ENCODE data around the gene CCDC60. TPM values are rescaled to one million over a fixed set of nuclear protein-coding genes. Genes with fewer than 3 reads are reported as not detected.

CCDC60 gene
- total and polyA plus RNA-seq, 12 donors = not detected

DNA sequence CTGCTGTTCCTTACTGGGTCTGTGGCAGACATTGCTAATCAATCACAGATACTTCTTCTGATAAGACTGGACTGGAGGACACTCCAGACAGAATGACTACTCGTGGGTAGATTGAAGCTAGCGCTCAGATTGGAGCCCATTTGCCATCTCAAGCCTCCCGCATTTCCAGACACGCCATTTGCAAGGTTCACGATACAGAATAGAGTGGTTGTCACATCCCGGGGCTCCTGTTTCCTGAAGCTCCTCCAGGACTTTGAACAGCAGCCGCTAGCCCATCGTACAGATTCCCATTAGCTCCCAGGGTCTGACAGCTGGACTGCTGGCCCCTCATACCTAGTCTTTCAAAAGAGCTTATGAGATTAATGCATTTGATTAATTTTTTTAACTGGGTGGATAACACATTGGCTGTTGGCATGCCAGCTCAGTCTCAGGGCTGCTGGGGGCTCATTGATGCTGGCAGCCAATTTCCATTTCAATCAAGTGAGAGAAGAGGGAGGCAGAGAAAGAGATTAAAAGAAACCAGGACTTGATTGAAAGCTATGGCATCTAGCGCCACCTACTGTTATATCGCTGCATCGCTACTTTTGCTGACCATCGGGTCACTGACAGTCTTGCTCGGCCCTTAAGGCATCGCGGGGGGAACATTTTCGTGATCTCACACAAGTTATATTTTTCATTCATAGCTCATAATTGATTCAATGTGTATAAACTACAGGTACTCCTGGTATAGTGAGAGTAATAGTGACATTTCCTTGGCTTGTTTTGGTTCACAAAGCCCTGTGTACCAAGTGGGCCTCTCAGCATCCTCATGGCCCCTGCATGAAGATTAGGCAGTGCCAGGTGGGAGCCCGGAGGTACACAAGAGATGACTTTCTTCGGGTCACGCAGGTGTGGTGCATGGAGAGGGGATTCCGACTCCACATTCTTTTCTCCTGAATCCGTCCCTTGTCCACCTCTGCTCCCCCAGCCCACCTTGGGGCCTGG is 78.6 kb downstream of the CCDC60 start:
- Histone ChIP-seq H3K36me3 (replicated peaks in 1 of 2) (no peaks in the 10 kb centered on the region), H3K9me3 (replicated peaks in 1 of 3) (no peaks in the 10 kb centered on the region), H3K4me1 (replicated peaks in 1 of 2) (no peaks in the 10 kb centered on the region), H3K27ac (no peak overlapping the region), H3K4me3 (no peak overlapping the region), H3K27me3 (no peaks in the 10 kb centered on the region)
- peak; percentile 50 to 91 (median 69) for DNase-seq
- intact Hi-C loops (cut with DNase I) = loop anchor here (2.0 to 5.0 kb wide), 2 partner anchors 296 to 298 kb away; no protein-coding TSS in a partner anchor
- 27 to 34% (median 29%) methylated on average over 21 of the region's 21 CpGs for WGBS, 4 donors
- no peak for TF ChIP-seq POLR2A (IDR thresholded peaks at IDR 0.05)
- TF ChIP-seq, protein P1, sequence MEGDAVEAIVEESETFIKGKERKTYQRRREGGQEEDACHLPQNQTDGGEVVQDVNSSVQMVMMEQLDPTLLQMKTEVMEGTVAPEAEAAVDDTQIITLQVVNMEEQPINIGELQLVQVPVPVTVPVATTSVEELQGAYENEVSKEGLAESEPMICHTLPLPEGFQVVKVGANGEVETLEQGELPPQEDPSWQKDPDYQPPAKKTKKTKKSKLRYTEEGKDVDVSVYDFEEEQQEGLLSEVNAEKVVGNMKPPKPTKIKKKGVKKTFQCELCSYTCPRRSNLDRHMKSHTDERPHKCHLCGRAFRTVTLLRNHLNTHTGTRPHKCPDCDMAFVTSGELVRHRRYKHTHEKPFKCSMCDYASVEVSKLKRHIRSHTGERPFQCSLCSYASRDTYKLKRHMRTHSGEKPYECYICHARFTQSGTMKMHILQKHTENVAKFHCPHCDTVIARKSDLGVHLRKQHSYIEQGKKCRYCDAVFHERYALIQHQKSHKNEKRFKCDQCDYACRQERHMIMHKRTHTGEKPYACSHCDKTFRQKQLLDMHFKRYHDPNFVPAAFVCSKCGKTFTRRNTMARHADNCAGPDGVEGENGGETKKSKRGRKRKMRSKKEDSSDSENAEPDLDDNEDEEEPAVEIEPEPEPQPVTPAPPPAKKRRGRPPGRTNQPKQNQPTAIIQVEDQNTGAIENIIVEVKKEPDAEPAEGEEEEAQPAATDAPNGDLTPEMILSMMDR (IDR thresholded peaks at IDR 0.05) = peak; percentile 74 to 88 (median 80)

DNA sequence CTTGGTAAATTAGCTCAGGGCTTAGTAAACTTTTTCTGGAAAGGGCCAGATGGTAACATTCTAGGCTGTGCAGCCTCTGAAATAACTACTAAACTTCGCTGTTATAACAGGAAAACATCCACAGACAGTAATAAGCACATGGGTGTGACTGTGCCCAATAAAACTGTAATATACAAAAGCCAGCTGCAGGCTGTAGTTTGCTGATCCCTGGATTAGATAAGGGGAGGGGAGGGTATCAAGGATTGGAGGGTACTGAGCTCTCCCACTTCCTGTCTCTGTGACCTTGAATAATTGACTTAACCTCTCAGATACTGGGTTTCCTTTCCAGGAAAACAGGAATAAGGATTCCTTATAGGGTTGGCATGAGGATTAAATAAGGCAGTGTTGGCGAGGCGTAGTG is 81.2 kb downstream of the CCDC60 start:
- no peaks in the 10 kb centered on the region for H3K36me3 ChIP-seq (replicated peaks in 1 of 2)
- no peaks in the 10 kb centered on the region for H3K27me3 ChIP-seq
- WGBS, 4 donors = 59 to 76% (median 74%) methylated on average over 3 of the region's 3 CpGs
- no peak overlapping the region for H3K4me3 ChIP-seq
- no peaks in the 10 kb centered on the region for H3K9me3 ChIP-seq (replicated peaks in 1 of 3)
- intact Hi-C loops (cut with DNase I) = no loop called here
- DNase-seq = no peak
- no peaks in the 10 kb centered on the region for H3K4me1 ChIP-seq (replicated peaks in 1 of 2)
- TF ChIP-seq, protein P1 (IDR thresholded peaks at IDR 0.05) = no peak
- no peak for TF ChIP-seq POLR2A (IDR thresholded peaks at IDR 0.05)
- H3K27ac ChIP-seq = no peak overlapping the region

DNA sequence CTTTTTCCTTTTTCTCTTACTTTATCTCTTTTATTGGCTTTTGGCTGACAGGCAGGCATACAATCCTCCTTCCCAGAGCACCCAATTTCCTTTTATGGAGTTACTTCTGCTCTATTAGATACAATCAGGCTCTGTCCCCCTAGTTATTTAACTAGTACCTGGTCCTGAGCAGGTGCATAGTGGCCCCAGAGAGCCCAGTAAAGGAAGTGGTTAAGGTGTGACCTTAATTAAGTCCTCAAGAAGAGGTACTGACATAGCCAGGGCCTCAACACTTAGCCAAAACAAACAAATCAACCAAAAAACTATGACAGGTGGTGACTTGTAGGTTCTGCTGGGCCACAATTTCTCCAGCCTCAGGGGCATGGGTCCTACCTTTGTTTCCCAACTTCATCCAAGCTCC is 82.9 kb downstream of the CCDC60 start:
- DNase-seq = no peak
- intact Hi-C loops (cut with DNase I) = no loop called here
- Histone ChIP-seq H3K27ac (no peak overlapping the region), H3K9me3 (replicated peaks in 1 of 3) (no peaks in the 10 kb centered on the region), H3K36me3 (replicated peaks in 1 of 2) (no peaks in the 10 kb centered on the region), H3K27me3 (no peaks in the 10 kb centered on the region), H3K4me3 (no peak overlapping the region), H3K4me1 (replicated peaks in 1 of 2) (no peaks in the 10 kb centered on the region)
- TF ChIP-seq, protein P1 (IDR thresholded peaks at IDR 0.05) = no peak
- TF ChIP-seq POLR2A (IDR thresholded peaks at IDR 0.05) = no peak

DNA sequence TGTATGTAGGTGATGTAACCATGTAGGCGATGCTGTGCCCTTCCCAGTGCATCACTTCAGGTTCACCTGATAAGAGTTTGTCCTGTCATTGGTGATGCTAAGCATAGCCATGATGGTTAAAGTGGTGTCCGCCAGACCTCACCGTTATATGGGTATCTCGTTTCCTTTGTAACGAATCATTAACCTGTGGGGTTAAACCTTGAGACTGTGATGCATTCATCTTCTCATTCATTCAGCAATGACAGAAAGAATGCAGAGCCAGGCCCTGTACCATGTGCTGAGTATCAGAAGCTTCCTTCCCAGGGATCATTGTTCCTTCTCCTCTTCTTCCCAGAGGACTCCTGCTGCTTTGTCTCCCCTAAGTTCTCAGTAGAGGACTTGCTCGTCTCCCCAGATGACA is 84.9 kb downstream of the CCDC60 start:
- no peaks in the 10 kb centered on the region for H3K36me3 ChIP-seq (replicated peaks in 1 of 2)
- intact Hi-C loops (cut with DNase I) = no loop called here
- 47 to 65% (median 55%) methylated on average over 6 of the region's 6 CpGs for WGBS, 4 donors

More for the DNA sequence above, 84.9 kb downstream of the CCDC60 start:
- Histone ChIP-seq H3K4me3 (no peak overlapping the region), H3K27ac (no peak overlapping the region), H3K9me3 (replicated peaks in 1 of 3) (no peaks in the 10 kb centered on the region), H3K4me1 (replicated peaks in 1 of 2) (no peaks in the 10 kb centered on the region), H3K27me3 (peaks cover 6% of the 10 kb centered on the region)
- no peak for TF ChIP-seq POLR2A (IDR thresholded peaks at IDR 0.05)
- TF ChIP-seq, protein P1 (IDR thresholded peaks at IDR 0.05) = no peak
- no peak for DNase-seq

All from adrenal gland (tissue), 12 donors.